ENCODE results near the gene MAP3K4. TPM values are rescaled to one million over a fixed set of nuclear protein-coding genes. Genes with fewer than 3 reads are reported as not detected.

Gene MAP3K4
- total RNA-seq, 1 donor from 2014 or later = 47.7 TPM

- Histone ChIP-seq H3K4me3 (no peak overlapping the region), H3K27ac (no peak overlapping the region), H3K9me3 (no peaks in the 10 kb centered on the region), H3K36me3 (no peaks in the 10 kb centered on the region), H3K27me3 (no peaks in the 10 kb centered on the region), H3K4me1 (peaks cover 10% of the 10 kb centered on the region)
- no peak for ATAC-seq
- intact Hi-C loops (cut with DNase I) = no loop called here
- TF ChIP-seq CTCF (IDR thresholded peaks at IDR 0.05) = no peak
- DNase-seq = no peak
Observed at GRCh38 chr6:160998766-160999165, 7.2 kb downstream of the MAP3K4 start.

GRCh38 chr6:160999516-160999915 lies 7.9 kb downstream of the MAP3K4 start:
- TF ChIP-seq CTCF (IDR thresholded peaks at IDR 0.05) = no peak
- ATAC-seq (no peak), DNase-seq (no peak)
- peaks cover 10% of the 10 kb centered on the region for H3K4me1 ChIP-seq
- no peaks in the 10 kb centered on the region for H3K9me3 ChIP-seq
- H3K27ac ChIP-seq = no peak overlapping the region
- H3K4me3 ChIP-seq = no peak overlapping the region
- no peaks in the 10 kb centered on the region for H3K36me3 ChIP-seq
- intact Hi-C loops (cut with DNase I) = no loop called here
- H3K27me3 ChIP-seq = no peaks in the 10 kb centered on the region

GRCh38 chr6:161000632-161001031 lies 9.1 kb downstream of the MAP3K4 start:
- Histone ChIP-seq H3K4me3 (no peak overlapping the region), H3K27ac (no peak overlapping the region), H3K4me1 (peaks cover 10% of the 10 kb centered on the region), H3K36me3 (no peaks in the 10 kb centered on the region), H3K9me3 (no peaks in the 10 kb centered on the region), H3K27me3 (no peaks in the 10 kb centered on the region)
- ATAC-seq (no peak), DNase-seq (no peak)
- TF ChIP-seq CTCF (IDR thresholded peaks at IDR 0.05) = no peak
- intact Hi-C loops (cut with DNase I) = no loop called here

- DNase-seq (no peak), ATAC-seq (peak; percentile 46)
- Histone ChIP-seq H3K36me3 (no peaks in the 10 kb centered on the region), H3K27me3 (no peaks in the 10 kb centered on the region), H3K27ac (no peak overlapping the region), H3K4me1 (peaks cover 10% of the 10 kb centered on the region), H3K9me3 (no peaks in the 10 kb centered on the region), H3K4me3 (no peak overlapping the region)
- no peak for TF ChIP-seq CTCF (IDR thresholded peaks at IDR 0.05)
- intact Hi-C loops (cut with DNase I) = no loop called here
Observed at GRCh38 chr6:161001421-161001820, 9.9 kb downstream of the MAP3K4 start.

- no peaks in the 10 kb centered on the region for H3K36me3 ChIP-seq
- peaks cover 10% of the 10 kb centered on the region for H3K4me1 ChIP-seq
- H3K4me3 ChIP-seq = no peak overlapping the region
- TF ChIP-seq CTCF (IDR thresholded peaks at IDR 0.05) = no peak
- ATAC-seq (no peak), DNase-seq (no peak)
- H3K27ac ChIP-seq = no peak overlapping the region
- no peaks in the 10 kb centered on the region for H3K27me3 ChIP-seq
- H3K9me3 ChIP-seq = no peaks in the 10 kb centered on the region
- intact Hi-C loops (cut with DNase I) = no loop called here
Observed at GRCh38 chr6:161003336-161003735, 11.8 kb downstream of the MAP3K4 start.

GRCh38 chr6:161008245-161008644 lies 16.7 kb downstream of the MAP3K4 start:
- no peak overlapping the region for H3K27ac ChIP-seq
- H3K27me3 ChIP-seq = no peaks in the 10 kb centered on the region
- H3K4me1 ChIP-seq = peaks cover 15% of the 10 kb centered on the region
- no peaks in the 10 kb centered on the region for H3K9me3 ChIP-seq
- intact Hi-C loops (cut with DNase I) = no loop called here
- no peak for TF ChIP-seq CTCF (IDR thresholded peaks at IDR 0.05)
- no peak overlapping the region for H3K4me3 ChIP-seq
- no peak for ATAC-seq
- no peaks in the 10 kb centered on the region for H3K36me3 ChIP-seq
- no peak for DNase-seq

All from upper lobe of right lung (tissue), 1 donor.